GM12864 (cell line): ENCODE results near the gene KISS1R.

Source experiments
- DNase-seq: peaks from one replicate; pipeline ENCODE4 v3.0.0-alpha.2; 2011; ENCODE audit warnings: low read depth
- H3K4me3 ChIP-seq: 2 replicates; pipeline ENCODE4 v1.5.1; 2011; ENCODE audit warnings: mild to moderate bottlenecking, low read depth, low read length, control low read depth
- CTCF ChIP-seq: IDR thresholded peaks from 2 replicates; pipeline ENCODE4 v1.5.1; 2011; ENCODE audit warnings: low read depth, mild to moderate bottlenecking, moderate library complexity, low read length, control low read depth, inconsistent platforms; ENCODE audit errors: missing control alignments

The KISS1R gene

DNA sequence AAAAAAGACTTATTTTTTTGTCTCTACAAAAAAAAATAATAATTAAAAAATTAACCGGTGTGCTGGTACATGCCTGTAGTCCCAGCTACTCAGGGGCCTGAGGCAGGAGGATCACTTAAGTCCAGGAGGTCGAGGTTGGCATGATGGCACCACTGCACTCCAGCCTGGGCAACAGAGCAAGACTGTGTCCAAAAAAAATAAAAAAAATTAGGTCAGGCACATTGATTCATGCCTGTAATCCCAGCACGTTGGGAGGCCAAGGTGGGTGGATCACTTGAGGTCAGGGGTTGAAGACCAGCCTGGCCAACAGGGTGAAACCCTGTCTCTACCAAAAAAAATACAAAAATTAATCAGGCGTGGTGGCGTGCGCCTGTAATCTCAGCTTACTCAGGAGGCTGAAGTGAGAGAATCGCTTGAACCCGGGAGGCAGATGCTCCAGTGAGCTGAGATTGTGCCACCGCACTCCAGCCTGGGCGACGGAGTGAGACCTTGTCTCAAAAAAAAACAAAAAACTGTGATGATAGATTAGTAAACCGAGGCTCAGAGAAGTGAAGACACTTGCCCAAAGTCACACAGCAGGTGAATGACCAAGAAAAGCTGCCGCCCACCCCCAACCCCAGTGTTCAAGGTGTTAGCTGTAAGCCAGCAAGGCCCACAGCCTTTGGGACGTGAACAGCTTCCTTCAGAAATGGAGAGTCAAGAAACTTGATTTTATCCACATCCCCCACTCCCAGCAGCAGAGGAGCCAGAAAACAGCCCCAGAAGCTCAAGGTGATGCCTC is 14.5 kb upstream of the KISS1R start:
- no peak for TF ChIP-seq CTCF
- H3K4me3 ChIP-seq: no peak overlapping the region
- DNase-seq: no peak

DNA sequence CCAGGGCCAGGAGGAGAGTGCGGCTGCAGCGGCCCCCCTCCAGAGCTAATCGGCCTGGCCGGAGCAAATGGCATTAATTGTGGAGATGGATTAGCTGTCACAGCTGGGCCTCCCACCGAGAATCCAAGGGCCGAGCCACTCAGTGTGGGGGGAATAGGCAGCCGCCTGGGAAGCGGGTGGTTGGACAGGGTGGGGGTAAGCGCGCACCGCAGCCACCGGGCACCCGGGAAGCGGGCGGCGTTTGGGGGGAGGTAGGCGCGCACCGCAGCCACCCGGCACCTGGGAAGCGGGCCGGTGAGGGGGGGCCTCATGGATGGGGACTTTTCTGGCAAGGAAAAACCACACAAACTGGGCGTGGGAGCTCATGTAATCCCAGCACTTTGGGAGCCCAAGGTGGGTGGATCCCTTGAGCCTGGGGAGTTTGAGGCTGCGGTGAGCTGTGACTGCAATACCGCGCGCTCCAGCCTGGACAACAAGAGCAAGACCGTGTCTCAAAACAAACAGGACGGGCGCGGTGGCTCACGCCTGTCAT is 13.8 kb upstream of the KISS1R start:
- H3K4me3 ChIP-seq: no peak overlapping the region
- TF ChIP-seq CTCF: no peak
- no peak for DNase-seq

DNA sequence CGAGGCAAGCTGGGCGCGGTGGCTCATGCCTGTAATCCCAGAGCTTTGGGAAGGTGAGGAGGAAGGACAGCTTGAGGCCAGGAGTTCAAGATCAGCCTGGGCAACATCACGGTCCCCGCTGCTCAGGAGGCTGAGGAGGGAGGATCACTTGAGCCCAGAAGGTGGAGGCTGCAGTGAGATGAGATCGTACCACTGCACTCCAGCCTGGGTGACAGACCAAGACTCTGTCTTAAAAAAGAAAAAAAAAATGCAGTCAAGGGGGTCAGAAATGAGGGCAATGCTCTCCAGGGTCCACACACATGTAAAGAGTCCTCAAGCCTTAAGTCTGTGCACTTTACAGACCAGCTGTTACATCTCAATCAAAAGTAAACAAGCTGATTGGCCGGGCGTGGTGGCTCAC is 12.6 kb upstream of the KISS1R start:
- DNase-seq: no peak
- no peak for TF ChIP-seq CTCF
- no peak overlapping the region for H3K4me3 ChIP-seq

- no peak for TF ChIP-seq CTCF
- no peak for DNase-seq
- H3K4me3 ChIP-seq: no peak overlapping the region
These were observed 10.7 kb upstream of the KISS1R start for GRCh38 chr19:906480-906879.

DNA sequence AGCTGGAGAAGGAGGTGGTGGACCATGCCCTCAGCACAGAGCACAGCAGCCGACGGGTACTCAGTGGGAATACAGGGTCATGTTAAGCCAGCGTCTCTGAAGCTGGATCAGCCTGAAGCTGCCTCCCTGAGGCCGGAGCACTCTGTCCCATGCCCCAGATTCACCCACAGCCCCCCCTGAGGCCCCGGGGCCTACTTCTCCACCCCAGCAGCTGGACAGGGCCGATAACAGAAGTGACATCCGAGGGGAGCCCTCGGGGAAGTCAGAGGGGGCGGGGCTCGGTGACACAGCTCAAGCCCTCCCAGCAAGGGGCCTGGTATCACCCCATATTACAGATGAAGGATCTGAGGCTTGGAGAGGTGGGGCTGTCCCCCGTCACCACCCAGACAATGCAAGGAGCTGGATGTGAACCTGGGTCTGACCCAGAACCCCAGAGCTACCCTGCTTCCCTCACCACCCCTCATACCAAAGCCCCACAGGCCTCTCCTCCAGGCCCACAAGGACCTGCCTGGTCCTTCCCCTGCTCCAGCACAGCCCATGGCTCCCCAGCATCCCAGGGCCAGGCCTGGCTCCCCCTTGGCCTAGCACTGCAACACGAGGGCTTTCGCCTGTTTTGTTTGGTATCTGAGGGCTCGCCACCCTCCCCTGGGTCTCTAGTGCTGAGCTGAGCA is 9.8 kb upstream of the KISS1R start:
- no peak overlapping the region for H3K4me3 ChIP-seq
- no peak for DNase-seq
- no peak for TF ChIP-seq CTCF

DNA sequence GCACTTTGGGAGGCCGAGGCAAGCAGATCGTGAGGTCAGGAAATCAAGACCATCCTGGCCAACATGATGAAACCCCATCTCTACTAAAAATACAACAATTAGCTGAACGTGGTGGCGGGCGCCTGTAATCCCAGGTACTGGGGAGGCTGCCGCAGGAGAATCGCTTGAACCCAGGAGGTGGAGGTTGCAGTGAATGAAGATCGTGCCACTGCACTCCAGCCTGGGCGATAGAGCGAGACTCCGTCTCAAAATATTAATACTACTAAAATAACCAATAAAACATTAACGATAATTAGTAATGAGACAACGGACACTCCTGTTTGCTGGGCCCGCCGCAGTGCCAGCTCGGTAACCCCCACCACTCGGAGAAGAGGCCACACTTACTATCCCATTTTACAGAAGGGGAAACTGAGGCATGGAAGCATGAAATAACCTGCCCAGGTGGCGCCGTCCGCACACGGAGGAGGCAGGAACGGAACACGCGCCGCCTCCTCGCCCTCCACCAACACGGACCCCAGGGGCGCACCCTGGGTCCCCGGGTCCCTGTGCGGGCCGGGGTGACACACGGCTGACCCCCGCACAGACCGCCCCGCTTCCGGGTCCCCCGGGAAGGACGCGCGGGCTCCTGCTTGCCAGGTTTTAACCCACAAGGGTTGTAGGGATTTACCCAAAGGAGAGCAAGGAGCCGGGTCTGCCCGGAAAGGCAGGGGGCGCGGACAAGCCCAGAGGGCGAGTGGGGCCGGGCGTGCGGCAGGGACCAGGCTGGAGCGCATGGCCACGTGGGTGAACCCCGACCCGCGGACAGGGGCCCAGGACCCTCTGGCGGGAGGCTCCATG is 5.7 kb upstream of the KISS1R start:
- no peak for TF ChIP-seq CTCF
- DNase-seq: no peak
- H3K4me3 ChIP-seq: no peak overlapping the region; the same call in 1 of the 2 replicates
